GM19043 (cell line): ENCODE measurements around the gene MTTP.

Experiments
- ATAC-seq: cut with Tn5 transposase; IDR thresholded peaks from one replicate; pipeline ENCODE4 v1.9.1; 2021; ENCODE audit warnings: low read depth; ENCODE audit not compliant: unreplicated experiment

The MTTP gene

DNA sequence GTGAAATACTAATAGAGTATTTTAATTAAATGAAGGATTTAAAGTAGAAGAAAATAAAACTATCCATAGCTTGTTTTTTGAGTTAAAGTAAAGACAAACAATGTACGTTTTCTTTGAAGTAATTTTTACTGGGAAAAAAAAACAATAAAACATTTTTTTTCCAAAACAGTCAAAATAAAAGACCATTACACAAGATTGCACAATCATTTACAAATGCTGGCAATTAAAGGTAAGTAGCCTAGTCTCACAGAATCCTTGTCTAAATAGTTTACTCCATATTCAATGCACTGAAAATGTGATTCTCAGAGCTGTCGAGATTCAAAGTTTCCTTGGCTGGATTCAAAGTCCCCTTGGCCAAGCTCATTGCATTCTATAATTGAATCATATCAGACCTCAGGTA, 61.8 kb downstream of the MTTP start:
- ATAC-seq, result no peak

DNA sequence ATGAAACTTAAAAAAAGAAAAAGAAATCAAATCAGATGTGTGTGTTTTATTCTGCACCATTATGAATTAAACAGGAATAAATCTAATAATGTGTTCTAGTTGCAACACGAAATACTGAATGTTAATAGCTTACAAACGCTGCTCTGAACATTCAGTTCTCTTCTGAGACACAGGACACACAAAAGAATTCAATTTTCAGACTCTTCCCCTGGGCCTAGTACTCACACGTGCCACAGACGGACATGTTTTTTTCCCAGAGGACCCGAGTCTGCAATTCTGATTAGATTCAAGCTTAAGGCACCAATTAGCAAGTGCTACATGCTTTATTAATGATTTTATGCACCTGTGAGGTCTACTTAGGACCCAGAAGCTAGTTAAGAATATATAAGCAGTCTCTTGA, 62.5 kb downstream of the MTTP start:
- no peak for ATAC-seq

GRCh38 chr4:99640676-99641075, 66.1 kb downstream of the MTTP start:
- ATAC-seq, result no peak

DNA sequence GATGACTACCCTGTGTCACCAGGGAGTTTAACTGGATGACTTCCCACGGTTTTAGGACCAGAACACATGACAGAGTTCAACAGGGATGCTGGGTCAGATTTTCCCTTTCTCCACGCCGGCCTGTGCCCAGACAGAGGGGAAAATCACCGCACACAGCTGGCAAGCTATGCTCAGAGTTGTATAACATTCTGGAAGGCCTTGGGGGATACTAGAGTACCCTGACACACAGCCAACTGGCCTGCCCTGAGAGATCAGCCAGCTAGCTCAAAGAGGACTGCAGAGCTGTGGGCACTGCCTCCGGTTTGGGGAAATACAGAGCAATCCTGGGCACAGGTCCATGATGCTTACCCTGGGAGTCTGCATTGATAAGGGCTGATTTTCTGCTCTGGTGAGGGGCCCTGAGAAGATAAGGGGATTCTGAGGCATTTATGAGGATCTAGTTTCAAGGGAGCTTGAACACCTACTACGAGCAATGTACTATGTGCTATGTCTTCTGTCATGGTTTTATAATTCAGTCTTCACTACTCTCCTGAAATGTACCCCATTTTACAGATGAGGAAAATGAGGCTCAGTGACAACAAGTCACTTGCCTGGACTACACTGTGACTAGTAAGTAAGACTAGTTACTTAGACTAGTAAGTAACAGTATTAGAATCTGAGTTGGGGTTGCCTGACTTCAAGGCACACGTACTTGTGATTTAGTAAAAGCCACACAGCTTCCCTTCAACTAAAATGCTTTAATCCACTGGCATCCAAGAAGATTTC, 68.3 kb downstream of the MTTP start:
- no peak for ATAC-seq

DNA sequence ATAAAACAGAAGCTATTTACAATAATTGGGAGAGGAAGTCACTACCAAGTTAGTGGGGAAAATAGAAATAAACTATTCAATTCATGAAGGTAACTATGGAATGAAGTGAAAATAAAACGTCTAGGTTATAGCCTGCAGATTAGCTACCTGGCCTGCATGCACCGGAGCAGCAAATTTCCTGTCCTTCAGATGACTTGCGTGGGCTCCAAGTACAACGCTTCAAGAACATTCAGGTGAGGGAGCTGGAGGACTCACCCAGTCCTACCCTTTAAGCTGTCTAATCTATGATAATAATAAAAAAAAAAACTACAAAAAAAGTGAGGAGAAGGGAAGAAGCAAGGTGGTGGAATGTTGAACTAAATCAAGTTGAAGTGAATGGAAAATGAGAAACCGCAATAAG, 69.8 kb downstream of the MTTP start:
- ATAC-seq, result no peak

DNA sequence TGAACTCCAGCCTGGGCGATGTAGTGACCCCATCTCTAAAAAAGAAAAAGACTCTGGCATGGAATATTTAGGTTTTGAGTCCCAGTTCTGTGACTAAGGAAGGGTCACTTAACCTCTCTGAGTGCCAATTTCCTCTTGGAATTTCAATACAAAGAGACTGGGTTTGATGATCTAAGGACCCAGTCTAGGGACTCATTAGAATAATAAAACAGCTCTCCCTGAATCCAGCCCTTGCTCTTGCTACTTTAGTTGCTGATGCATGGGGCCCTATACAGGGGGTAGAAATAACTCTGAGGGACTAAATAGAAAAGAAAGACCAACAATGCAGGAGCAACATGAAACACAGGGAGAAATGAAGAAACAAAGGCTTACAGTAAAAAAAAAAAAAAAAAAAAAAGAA, 70.4 kb downstream of the MTTP start:
- no peak for ATAC-seq

DNA sequence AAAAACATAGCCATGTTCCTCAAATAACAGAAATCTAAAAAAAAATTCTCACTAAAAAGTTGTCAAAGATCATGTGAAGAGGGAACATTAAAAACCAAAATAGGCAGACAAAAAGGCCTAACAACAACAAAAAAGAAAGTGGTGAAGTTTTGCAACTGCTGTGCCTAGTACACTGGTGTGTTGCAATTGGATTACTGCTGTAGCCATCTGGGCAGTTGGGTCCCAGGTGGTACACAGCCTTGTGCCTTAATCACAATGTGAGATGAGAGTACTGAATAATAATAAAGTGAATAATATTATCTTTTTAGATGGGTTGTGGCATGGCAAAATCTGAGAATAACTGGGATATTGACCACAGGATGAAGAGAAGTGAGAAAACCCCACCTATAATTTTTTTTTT, 71.0 kb downstream of the MTTP start:
- no peak for ATAC-seq

DNA sequence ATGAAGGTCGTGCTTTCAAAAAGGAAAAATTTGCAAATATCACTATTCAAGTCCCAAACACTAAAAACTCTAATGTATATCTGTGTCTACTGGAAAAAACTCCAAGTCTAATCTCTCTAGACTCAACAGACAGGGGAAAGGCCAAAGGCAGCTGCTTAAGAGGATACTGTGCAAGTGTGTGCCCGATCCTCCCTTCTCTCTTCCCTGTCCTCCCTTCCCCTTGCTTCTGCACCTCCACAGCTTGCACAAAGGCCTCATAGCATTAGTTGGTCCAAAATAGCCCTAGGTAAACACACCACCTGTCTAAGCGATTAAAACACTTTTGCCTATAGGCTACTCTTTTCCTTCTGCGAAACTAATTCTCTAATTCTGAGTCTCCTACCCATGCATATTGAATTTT, 72.4 kb downstream of the MTTP start:
- no peak for ATAC-seq

GRCh38 chr4:99648321-99648720, 73.7 kb downstream of the MTTP start:
- no peak for ATAC-seq

- no peak for ATAC-seq
Measured at GRCh38 chr4:99649208-99649607, 74.6 kb downstream of the MTTP start.

GRCh38 chr4:99649778-99650177, 75.2 kb downstream of the MTTP start:
- ATAC-seq, result no peak

DNA sequence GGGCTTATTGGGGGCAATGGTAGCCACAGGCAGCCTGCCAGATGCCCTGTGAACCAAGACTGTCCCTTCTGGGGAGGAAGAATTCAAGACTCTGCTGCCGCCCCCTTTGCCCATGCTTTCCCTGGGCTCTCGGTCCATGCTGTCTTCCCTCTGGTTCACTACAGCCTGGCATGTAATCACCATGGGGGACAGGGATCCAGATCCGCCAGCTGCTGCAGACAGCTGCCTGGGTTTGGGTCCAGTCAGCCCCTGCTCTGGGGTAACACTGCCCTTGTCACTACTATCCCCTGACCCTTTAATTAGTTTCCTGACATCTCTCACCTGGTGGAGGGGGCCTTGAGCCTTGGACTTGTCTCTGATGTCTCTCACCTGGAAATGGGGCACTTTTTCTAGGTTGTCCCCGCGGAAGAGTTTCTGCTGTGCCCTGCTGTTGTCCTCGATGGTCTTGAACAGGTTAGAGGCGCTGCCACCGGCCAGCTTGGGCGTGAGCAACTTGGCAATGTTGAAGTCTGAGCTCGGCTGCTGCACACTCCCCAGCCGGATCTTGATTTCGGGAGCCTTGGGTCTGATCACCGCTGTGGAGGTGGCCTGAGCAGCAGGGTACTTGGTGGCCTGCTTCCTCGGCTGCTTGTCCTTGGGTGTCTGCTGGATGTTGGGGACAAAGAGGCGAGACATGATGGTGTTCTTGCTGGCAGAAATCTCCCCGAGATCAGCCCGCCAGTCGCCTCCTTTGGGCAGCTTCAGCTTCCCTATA, 76.6 kb downstream of the MTTP start:
- no peak for ATAC-seq

DNA sequence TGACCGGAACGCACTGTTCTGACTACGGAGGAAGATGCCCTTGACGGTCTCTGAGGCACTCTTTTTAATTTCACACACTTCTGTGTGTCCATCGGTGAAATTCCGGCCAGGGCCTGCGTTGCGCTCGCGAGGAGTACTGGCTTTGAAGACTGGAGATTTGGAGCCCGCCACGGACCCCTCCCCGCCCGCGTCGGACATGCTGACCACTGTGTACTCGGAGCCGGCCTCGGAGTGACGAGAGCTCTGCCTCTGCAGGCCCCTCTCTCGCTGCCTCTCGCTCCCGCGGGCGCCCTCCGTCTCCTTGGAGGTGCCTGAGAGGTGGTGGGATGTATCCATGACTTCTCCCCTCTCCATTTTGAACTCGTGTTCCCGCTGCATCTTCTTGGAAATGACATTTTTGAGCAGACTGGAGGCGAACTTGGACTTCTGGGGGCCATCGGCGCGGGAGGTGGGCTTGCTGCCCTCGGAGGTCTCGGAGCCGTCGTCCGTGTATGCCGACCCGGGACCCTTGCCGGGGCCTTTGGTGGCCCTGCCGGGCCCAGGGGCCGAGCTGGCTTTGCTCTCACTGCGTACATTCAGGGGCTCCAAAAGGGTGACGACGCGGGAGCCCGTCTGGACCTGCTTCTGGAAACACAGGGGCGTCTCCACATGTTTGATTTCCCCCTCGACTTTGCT, 77.3 kb downstream of the MTTP start:
- ATAC-seq, result no peak

GRCh38 chr4:99652596-99653436, 78.2 kb downstream of the MTTP start:
- ATAC-seq, result no peak

DNA sequence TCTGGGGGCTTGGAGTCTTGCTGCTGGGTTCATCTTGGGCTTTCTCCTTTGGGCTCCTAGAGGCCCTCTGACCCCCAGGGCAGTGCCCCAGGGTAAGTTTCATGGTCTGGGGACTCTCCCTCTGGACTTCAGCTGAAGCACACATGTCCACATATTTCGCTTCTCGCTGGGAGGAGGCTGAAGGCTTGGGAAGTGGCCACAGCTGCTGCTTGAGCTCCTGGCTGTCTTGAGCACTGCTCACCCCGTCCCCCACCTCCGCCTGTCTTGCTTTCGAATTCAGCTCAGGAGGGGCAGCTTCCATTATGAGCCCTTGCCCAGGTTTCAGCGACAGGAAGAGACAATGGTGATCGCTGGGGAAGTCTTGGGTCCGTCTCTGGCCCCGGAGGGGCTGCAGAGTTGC, 79.3 kb downstream of the MTTP start:
- ATAC-seq, result no peak

GRCh38 chr4:99654361-99654761, 79.7 kb downstream of the MTTP start:
- no peak for ATAC-seq

DNA sequence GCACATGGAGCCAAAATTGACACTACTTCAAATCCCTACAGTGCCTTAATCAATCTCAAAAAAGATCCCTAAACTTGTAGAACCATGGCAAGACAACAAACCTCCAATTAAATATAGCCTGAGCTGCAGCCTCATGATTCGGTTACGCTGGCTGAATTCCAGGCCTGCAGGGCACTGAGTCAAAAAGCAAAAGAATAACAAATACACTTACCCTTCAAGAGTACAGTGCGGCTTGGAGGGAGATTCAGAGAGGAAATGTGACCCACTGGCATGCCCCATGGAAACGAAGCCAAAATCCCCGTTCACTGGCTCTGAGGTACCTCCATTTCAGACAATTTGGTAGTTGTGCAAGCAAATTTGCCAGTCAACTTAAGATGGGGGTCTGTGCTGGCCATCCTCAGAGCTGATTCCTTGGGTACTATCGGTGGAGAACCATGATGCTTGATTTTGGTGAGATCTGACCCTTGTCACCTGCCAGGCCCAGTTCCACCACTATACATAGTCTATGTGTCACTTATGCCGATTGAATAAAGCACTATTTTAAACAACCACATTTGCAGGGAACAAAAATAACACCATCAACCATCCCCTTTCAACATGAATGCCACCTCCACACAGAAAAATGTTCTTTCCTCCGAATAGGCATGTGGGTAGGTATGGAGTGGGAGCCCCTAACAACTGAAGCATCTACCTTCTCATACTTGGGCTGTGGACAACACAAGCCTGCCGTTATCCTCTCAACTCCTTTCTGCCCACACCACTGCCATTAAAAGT, 80.9 kb downstream of the MTTP start:
- no peak for ATAC-seq

DNA sequence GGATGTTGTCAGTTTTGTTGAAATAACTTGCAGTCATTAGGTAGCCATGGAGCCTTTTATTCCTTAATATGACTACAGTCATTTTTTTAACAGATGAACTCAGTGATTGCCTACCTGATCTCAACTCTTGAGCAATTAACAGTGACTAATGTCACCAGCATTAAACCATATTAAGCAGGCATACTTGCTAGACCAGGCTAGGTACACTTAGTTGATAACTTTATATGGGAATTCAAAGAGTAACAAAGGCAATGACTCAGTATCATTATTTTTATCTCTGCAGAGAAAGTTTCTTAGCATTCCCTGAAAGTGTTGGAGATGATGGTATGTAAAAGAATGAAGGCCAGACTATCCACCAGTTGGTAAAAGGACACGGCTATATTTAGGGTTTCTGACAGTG, 83.2 kb downstream of the MTTP start, which contains the start of gene C4orf54:
TSS of gene C4orf54 (minus strand) at position 31 of the 400 bp plus-strand sequence. CDS start 3,180 bp downstream, outside the sequence.
- no peak for ATAC-seq

DNA sequence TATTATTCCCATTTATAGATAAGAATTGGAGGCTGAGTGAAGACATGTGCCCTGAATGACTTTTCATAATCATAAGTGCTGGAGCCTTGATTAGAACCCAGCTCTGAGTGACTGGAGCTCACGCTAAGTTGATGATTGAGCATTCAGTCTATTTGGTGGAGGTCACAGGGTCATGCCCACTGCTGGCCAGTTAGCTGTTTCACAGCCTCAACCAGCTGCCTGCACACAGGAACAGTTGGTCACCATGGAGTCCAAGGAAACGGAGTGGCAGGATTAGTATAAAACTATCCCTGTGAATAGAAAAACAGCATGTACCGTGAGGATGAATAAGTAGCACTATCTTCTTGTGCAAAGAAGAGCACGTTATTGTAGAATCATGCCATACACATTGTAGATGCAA, 84.0 kb downstream of the MTTP start:
- no peak for ATAC-seq

GRCh38 chr4:99661907-99662306, 87.3 kb downstream of the MTTP start:
- ATAC-seq, result no peak
